ENCODE measurements around the gene SLC2A4. TPM values are rescaled to one million over a fixed set of nuclear protein-coding genes. Genes with fewer than 3 reads are reported as not detected.
"Not testable (repeated sequence)": the region's sequence is repeated elsewhere in the genome, so short reads cannot be mapped to it uniquely, and the experiment has no call there.

Gene SLC2A4
- total RNA-seq, 4 donors from 2014 or later, result 1.8 to 25.9 (median 12.6) TPM

DNA sequence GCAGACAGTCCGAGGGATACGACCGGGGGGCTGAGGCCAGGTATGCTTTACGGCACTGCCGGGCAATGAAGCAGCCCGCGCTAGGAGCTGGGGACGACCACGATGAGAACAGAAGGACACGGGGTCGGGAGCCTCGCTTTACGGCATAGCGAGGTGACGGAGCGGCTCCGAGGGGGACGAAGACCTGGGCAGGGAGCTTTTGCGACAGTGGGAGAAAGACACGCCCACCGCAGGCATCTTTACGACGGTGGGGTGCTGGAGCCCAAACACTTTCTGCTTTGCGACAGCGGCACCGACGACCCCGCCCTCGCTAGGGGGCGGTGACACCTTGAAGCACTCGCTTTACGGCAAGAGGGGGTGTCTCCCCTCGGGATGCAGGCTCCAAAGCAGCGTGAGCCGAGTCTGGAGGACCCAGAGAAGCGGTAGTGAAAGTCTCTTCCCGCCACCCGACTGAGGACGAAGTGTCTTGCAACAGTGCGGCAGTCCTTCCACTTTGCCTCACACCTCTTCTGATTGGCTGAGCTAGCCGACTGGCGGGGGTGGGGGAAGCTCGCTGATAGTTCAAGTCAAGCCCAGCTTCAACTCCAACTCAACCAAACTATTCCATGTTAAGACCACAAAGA is 48.0 kb downstream of the SLC2A4 start:
- H3K4me1 ChIP-seq, result no peaks in the 10 kb centered on the region
- H3K4me3 ChIP-seq, result peak overlapping the region; percentile 57 to 65
- intact Hi-C loops (cut with DNase I; ENCODE audit: low total_unique reads), result no loop called here
- no peaks in the 10 kb centered on the region for H3K27me3 ChIP-seq
- peak overlapping the region; percentile 88 to 95 for H3K27ac ChIP-seq
- DNase-seq, result peak; percentile 99
- H3K36me3 ChIP-seq, result no peaks in the 10 kb centered on the region
- TF ChIP-seq, protein P1, sequence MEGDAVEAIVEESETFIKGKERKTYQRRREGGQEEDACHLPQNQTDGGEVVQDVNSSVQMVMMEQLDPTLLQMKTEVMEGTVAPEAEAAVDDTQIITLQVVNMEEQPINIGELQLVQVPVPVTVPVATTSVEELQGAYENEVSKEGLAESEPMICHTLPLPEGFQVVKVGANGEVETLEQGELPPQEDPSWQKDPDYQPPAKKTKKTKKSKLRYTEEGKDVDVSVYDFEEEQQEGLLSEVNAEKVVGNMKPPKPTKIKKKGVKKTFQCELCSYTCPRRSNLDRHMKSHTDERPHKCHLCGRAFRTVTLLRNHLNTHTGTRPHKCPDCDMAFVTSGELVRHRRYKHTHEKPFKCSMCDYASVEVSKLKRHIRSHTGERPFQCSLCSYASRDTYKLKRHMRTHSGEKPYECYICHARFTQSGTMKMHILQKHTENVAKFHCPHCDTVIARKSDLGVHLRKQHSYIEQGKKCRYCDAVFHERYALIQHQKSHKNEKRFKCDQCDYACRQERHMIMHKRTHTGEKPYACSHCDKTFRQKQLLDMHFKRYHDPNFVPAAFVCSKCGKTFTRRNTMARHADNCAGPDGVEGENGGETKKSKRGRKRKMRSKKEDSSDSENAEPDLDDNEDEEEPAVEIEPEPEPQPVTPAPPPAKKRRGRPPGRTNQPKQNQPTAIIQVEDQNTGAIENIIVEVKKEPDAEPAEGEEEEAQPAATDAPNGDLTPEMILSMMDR (IDR thresholded peaks at IDR 0.05), result peak in 2 of 4 experiments; percentile 7 to 14
- TF ChIP-seq POLR2A (IDR thresholded peaks at IDR 0.05), result peak; percentile 62 to 91
- no peaks in the 10 kb centered on the region for H3K9me3 ChIP-seq

DNA sequence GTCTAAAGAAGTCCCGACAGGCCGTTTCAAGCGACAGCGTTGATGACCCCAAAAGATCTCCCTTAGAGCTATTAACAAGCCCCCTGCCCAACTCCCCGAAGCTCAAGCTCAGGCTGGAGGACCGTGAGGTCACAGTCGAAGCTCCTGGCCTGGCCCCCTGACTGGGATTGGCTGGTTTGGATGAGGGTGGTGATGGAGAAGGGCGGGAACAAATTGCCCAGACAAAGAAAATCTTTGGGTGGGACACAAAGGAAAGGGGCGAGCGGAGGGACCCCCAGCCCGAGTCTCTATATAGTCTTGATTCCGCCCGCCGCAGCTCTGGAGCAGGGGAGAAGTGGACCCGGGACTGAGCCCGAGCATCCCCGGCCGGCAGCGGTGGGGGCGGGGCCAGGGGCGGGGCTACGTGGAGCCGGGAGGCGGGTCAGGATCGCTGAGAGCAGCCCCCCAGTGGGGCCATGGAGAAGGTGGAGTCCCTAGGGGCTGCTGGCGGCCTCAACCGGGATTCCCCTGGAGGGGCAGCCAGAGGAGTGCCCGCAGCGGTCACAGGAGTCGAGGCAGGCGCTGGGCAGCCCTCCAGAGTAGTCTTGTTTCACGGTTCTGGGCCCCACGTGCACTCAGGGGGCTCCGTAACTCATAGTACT is 48.6 kb downstream of the SLC2A4 start:
- peak overlapping the region; percentile 57 to 65 for H3K4me3 ChIP-seq
- H3K36me3 ChIP-seq, result no peaks in the 10 kb centered on the region
- no peaks in the 10 kb centered on the region for H3K9me3 ChIP-seq
- TF ChIP-seq, protein P1 (IDR thresholded peaks at IDR 0.05), result no peak
- peak; percentile 80 to 81 for DNase-seq
- H3K4me1 ChIP-seq, result no peaks in the 10 kb centered on the region
- no peaks in the 10 kb centered on the region for H3K27me3 ChIP-seq
- H3K27ac ChIP-seq, result peak overlapping the region; percentile 88 to 95
- intact Hi-C loops (cut with DNase I; ENCODE audit: low total_unique reads), result no loop called here

DNA sequence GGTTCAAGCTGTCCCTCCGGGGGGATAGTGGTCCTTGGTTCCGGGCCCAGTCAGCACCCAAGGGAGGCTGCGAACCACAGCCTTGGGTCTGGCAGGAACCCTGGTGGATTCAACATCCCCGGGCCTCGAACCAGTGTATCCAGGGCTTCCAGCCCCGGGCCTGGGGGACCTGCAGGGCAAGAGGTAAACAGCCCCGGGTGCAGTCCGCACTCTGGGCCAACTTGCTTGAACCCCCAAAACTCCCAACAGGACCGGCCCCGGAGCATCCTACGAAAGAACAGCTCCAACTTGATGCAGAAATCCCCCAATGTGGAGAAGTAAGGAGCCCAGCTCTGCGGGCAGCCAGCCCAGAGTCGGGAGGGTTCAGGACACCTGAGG is 49.1 kb downstream of the SLC2A4 start:
- intact Hi-C loops (cut with DNase I; ENCODE audit: low total_unique reads), result no loop called here
- no peaks in the 10 kb centered on the region for H3K27me3 ChIP-seq
- peak overlapping the region; percentile 57 to 65 for H3K4me3 ChIP-seq
- H3K36me3 ChIP-seq, result no peaks in the 10 kb centered on the region
- peak overlapping the region; percentile 88 to 95 for H3K27ac ChIP-seq
- no peaks in the 10 kb centered on the region for H3K4me1 ChIP-seq
- no peaks in the 10 kb centered on the region for H3K9me3 ChIP-seq
- TF ChIP-seq, protein P1 (IDR thresholded peaks at IDR 0.05), result no peak
- DNase-seq, result no peak

DNA sequence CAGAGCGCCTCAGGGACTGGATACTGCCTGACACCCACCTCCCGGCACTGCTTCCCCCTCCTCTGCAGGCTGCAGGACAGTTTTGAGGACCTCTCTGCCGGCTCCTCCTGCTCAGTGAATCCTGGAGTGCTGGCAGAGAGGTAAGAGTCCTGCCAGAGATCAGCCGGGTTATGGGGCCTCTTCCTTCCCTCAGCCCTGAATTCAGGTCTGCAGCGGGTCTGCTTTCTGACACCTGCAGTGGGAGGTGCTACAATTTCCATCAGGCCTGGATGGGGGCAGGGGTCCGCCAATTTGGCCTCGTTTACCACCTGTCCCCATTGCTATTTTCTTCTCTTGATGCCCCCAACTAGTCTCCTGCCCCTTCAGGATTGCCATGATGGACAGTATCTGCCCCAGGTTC is 50.6 kb downstream of the SLC2A4 start:
- intact Hi-C loops (cut with DNase I; ENCODE audit: low total_unique reads), result no loop called here

DNA sequence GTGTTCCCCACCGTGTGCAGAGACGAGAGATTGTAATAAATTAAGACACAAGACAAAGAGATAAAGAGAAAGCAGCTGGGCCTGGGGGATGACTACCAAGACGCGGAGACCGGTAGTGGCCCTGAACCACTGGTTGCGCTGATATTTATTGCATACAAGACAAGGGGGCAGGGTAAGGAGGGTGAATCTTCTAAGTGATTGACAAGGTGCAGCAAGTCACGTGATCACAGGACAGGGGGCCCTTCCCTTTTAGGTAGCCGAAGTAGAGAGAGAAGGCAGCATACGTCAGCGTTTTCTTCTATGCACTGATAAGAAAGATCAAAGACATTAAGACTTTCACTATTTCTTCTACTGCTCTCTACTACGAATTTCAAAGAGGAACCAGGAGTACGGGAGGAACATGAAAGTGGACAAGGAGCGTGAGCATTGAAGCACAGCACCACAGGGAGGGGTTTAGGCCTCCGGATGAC is 51.1 kb downstream of the SLC2A4 start:
- intact Hi-C loops (cut with DNase I; ENCODE audit: low total_unique reads); H3K27me3 ChIP-seq; H3K4me1 ChIP-seq; H3K9me3 ChIP-seq; H3K4me3 ChIP-seq; H3K36me3 ChIP-seq: not testable (repeated sequence)
- H3K27ac ChIP-seq, result peak overlapping the region; percentile 9 to 34
- DNase-seq, result peak in 1 of 2 donors; percentile 26

More for the DNA sequence above, 50.6 kb downstream of the SLC2A4 start:
- peak overlapping the region; percentile 9 to 34 for H3K27ac ChIP-seq
- TF ChIP-seq, protein P1 (IDR thresholded peaks at IDR 0.05), result no peak
- no peak for TF ChIP-seq POLR2A (IDR thresholded peaks at IDR 0.05)
- no peak overlapping the region for H3K4me3 ChIP-seq
- no peaks in the 10 kb centered on the region for H3K9me3 ChIP-seq
- no peaks in the 10 kb centered on the region for H3K27me3 ChIP-seq
- no peak for DNase-seq
- H3K4me1 ChIP-seq, result no peaks in the 10 kb centered on the region
- no peaks in the 10 kb centered on the region for H3K36me3 ChIP-seq
